H1 (cell line): Measurements from ENCODE around the gene STAP2.

Experiments
- CBX5 ChIP-seq: fragments of 300-800, 300-1000 bp; sonication (generic); IDR thresholded peaks from 2 replicates; pipeline ENCODE4 v1.7.1; 2016; ENCODE audit warnings: antibody characterized with exemption, low read length, low read depth
- CBX8 ChIP-seq: fragments of 300-800, 300-1000 bp; sonication (generic); IDR thresholded peaks from 2 replicates; pipeline ENCODE4 v1.7.1; 2016; ENCODE audit warnings: low read depth, low read length, borderline replicate concordance
- CHD2 ChIP-seq: IDR thresholded peaks from 2 replicates; pipeline ENCODE4 v1.6.1; 2012; ENCODE audit warnings: low read length, improper control_type of control experiment
- CREB1 ChIP-seq: IDR thresholded peaks from 2 replicates; pipeline ENCODE4 v1.6.1; 2012; ENCODE audit warnings: inconsistent platforms
- CTCF ChIP-seq, 3 experiments: IDR thresholded peaks; 1 replicate in 2 of 3; 2 replicates in 1 of 3; pipeline versions ENCODE4 v1.5.1 to v1.6.1; 2011; ENCODE audit warnings: low read length in 3 of 3, mild to moderate bottlenecking in 3 of 3, inconsistent platforms in 2 of 3, low read depth in 1 of 3, moderate library complexity in 1 of 3; ENCODE audit not compliant: insufficient read depth in 1 of 3; ENCODE audit errors: control extremely low read depth in 1 of 3
- EP300 ChIP-seq, 2 experiments: IDR thresholded peaks; 1 replicate in 1 of 2; 2 replicates in 1 of 2; pipeline ENCODE4 v1.6.1; 2011 to 2012; ENCODE audit warnings: low read depth in 2 of 2, low read length in 2 of 2, mild to moderate bottlenecking in 2 of 2, borderline replicate concordance in 1 of 2, inconsistent platforms in 1 of 2, moderate library complexity in 1 of 2
- EZH2 ChIP-seq: fragments of 200-600 bp; sonication (generic); IDR thresholded peaks from 2 replicates; pipeline ENCODE4 v1.7.1; 2012; ENCODE audit warnings: low read depth, mild to moderate bottlenecking, moderate library complexity, low read length, inconsistent platforms; ENCODE audit not compliant: severe bottlenecking
- RAD21 ChIP-seq, 2 experiments: IDR thresholded peaks in 1 of 2; conservative IDR thresholded peaks in 1 of 2; 2 replicates each; pipeline ENCODE4 v1.6.1; 2011; ENCODE audit warnings: low read depth in 2 of 2, low read length in 2 of 2, improper control_type of control experiment in 1 of 2, inconsistent platforms in 1 of 2, mild to moderate bottlenecking in 1 of 2, moderate library complexity in 1 of 2
- SAP30 ChIP-seq: fragments of 300-600 bp; sonication (generic); IDR thresholded peaks from 2 replicates; pipeline ENCODE4 v1.7.1; 2012; ENCODE audit warnings: low read length, moderate library complexity, mild to moderate bottlenecking, inconsistent platforms; ENCODE audit not compliant: insufficient read depth, insufficient replicate concordance
- SIN3A ChIP-seq, 2 experiments: IDR thresholded peaks in 1 of 2; conservative IDR thresholded peaks in 1 of 2; 2 replicates each; pipeline ENCODE4 v1.6.1; 2011 to 2012; ENCODE audit warnings: low read length in 2 of 2, improper control_type of control experiment in 1 of 2, low read depth in 1 of 2, mild to moderate bottlenecking in 1 of 2
- TF ChIP-seq, protein P1 (sequence below): IDR thresholded peaks from 2 replicates; pipeline ENCODE4 v1.6.1; 2012; ENCODE audit warnings: low read length, inconsistent platforms
- TF ChIP-seq, protein P2 (sequence below): IDR thresholded peaks from 2 replicates; pipeline ENCODE4 v1.6.1; 2011; ENCODE audit warnings: low read depth, mild to moderate bottlenecking, low read length; ENCODE audit not compliant: insufficient read depth

DNA sequence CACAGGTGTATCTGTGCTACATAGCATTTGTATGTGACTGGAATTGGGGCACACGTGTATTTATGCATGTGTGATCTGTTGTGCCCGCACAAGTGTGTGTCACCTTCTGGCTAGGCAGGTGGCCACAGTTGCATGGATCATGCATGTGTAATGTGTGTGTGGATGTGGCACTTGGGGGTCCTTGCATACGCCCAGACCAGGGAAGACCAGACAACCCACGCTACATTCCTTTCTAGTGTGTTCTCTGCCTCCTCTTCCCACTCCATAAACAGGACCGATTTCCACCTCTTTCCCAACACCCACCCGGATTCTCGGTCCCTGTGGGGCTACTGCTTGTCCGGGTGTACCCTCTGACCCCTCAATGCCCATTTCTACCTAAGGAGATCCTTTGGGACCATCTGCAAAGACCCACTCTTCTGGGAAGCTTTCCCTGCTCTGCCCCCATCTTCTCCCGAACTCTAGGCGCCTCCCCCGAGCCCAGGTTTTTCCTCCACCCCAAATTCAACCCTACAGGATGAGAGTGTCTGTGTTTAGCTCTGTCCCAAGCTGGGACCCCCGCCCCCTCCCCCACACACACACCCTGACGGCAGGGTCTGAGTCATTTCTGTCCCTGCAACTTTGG lies 12.3 kb downstream of the STAP2 start:
- no peak for TF ChIP-seq RAD21 (IDR thresholded peaks at IDR 0.05 in 1 of 2, conservative IDR thresholded peaks at IDR 0.05 in 1 of 2; ENCODE audit: low read depth in 2 of 2, low read length in 2 of 2)
- TF ChIP-seq CBX8: no peak
- TF ChIP-seq SIN3A (conservative IDR thresholded peaks at IDR 0.05 in 1 of 2, IDR thresholded peaks at IDR 0.05 in 1 of 2; ENCODE audit: low read depth in 1 of 2, low read length in 2 of 2): no peak
- no peak for TF ChIP-seq CHD2
- no peak for TF ChIP-seq EP300 (IDR thresholded peaks at IDR 0.05; ENCODE audit: borderline replicate concordance in 1 of 2, low read depth in 2 of 2, low read length in 2 of 2)
- TF ChIP-seq CBX5: no peak
- TF ChIP-seq EZH2: no peak
- TF ChIP-seq CTCF (IDR thresholded peaks at IDR 0.05; ENCODE audit: control extremely low read depth in 1 of 3, insufficient read depth in 1 of 3, low read depth in 1 of 3, low read length in 3 of 3): no peak
- TF ChIP-seq CREB1: no peak
- TF ChIP-seq, protein P1, sequence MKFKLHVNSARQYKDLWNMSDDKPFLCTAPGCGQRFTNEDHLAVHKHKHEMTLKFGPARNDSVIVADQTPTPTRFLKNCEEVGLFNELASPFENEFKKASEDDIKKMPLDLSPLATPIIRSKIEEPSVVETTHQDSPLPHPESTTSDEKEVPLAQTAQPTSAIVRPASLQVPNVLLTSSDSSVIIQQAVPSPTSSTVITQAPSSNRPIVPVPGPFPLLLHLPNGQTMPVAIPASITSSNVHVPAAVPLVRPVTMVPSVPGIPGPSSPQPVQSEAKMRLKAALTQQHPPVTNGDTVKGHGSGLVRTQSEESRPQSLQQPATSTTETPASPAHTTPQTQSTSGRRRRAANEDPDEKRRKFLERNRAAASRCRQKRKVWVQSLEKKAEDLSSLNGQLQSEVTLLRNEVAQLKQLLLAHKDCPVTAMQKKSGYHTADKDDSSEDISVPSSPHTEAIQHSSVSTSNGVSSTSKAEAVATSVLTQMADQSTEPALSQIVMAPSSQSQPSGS: no peak
- no peak for TF ChIP-seq SAP30
- TF ChIP-seq, protein P2, sequence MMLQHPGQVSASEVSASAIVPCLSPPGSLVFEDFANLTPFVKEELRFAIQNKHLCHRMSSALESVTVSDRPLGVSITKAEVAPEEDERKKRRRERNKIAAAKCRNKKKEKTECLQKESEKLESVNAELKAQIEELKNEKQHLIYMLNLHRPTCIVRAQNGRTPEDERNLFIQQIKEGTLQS: no peak
